NCI-H2081 treated with DMSO at 0.1 percent for 48 hours (cell line): ENCODE data around the gene SYT1.

ENCODE experiments used
- DNase-seq: peaks from one replicate; lab custom pipeline; 2025; lab: John Stamatoyannopoulos, UW

Gene SYT1

DNA sequence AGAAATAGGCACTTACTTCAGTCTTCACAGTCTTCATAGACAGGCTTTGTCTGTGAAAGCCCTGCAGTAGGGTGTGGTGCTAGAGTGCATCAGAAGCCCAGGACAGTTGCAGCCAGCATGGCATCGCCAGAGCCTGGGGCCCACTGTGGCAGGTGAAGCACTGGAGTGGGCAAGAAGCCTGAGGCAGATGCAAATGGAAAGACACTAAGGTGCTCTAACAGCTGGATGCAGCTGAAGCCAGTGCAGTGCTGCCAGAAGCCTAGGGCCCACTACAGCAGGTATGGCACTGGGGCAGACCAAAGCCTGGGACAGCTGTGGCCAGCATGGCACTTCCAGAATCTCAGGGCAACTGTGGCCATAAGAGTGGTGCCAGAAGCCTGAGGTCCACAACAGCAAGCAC lies 358.6 kb downstream of the SYT1 start:
- DNase-seq, result no peak

DNA sequence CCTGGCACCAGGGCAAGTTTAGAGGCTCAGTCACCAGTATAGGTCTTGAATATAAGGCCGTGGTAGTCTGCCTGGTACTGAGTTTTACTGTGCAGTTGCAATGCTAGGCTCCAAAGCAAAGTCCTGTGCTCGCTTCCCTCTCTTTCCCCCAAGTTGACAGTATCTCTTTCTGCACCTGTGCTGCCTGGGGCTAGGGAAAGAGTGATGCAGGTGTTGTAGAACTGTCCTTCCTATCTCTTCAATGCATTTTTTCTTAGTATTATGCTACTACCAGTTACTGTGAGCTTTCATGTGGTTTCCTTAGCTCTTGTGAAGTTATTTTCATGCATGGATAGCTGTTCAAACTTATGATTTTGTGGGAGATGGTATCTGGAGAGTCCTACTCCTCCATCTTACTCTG lies 359.2 kb downstream of the SYT1 start:
- DNase-seq, result no peak

DNA sequence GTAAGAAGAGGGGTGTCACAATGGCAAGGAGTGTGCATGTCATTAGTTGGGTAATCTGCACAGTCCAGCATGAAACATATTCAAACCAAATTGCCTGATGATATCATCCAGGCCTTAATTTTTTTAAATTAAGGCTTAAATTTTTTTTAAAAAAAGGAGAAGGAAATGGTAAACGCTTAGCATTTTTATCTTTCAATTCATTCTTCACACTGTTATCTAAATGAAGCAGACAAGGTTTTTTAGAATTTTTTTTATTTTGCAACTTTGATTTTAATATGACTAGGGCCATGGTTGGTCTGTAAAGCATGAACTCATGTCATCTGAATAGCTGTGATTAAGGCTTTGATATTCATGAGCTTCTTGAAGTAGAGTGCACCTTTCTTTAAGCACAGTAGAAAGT lies 362.5 kb downstream of the SYT1 start:
- DNase-seq, result no peak

DNA sequence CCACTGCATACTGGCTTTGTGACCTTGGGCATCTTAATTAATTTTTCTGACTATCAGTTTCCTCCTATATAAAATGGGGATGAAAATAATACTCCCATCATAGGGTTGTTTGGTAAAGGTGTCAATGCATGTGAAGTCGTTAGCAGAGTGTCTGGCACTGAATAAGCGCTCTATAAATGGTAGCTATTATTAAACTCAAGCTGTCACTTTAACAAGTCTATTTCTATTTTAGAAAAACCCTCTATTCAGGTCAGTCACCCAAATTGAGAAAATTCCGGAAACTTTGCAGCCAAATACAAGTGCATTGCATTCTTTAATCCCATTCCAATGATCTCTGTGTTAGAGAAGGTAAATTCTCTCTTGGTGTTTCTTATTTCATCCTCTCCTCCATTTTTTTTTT lies 363.1 kb downstream of the SYT1 start:
- DNase-seq, result no peak

DNA sequence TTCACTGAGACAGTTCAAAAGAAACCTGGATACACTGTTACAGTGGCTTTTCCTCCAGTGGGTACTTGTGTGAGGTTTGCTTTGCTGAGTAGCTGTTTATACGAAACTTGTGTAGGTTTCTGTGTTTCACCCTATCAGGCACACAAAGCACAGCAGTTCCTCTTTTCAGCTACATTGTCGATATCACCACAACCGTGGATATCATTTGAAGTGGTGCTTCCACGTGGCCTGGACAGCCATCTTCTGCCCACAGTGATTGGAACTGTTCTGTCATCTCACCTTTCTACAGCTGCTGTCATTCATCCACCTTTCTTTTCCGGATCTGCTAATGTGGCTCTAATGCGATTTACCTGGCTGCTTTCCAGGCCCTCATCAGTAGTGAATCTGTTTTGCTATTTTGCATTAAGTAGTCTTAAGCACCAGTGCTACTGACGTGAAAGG lies 368.8 kb downstream of the SYT1 start:
- peak; percentile 17 for DNase-seq

DNA sequence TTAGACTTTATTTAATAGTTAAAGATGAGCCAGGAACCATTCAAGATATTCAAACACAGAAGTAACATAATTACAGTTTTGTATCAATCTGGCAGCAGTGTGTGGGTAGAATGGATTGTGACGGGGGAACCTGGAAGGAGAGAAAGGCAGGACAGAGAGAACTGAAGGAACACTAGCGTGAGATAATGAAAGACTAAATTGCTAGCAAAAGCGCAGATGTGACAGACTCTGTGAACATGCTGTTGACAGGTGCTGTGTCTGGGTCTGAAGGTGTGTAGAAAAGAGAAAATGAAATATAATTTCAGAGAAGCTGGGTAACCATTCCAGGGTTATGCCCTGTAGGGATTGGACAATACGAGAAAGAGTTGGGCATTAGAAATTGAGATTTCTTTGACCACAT lies 372.3 kb downstream of the SYT1 start:
- DNase-seq, result no peak

DNA sequence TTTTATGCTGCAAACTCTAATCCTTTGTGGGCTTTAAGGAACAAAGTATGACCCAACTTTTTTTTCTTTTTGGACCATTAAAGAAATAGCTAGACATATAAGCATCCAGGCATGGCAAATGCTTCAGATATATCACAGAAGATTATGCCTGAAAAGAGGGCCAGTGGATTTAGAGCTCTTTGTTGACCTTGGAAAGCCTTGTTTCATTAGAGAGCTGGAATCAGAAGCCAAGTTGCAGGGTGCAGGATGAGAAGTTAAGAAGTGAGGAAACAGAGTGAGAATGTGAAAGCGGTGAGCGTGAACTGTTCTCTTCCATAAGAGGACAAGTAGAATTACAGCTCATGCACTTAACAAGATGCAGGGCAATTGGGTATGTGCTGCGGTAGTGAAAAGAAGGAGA lies 373.7 kb downstream of the SYT1 start:
- no peak for DNase-seq

DNA sequence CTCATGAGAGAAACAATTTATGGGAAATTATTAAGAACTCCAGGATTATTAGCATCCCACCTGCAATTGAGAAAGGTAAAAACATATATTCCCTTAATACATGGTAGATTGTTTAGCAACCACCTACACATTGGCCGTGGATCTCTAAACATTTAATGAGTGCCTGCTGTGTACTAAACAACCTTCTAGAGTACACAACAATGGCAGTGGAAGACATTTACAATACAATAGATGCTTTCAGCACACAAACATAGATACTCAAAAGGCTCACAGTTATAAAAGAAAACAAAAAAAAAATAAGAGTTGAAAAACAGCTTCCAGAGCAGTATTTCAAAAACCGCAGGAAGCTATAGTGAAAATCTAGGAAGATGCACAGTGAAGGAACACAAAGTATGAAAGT lies 382.9 kb downstream of the SYT1 start:
- DNase-seq, result no peak

DNA sequence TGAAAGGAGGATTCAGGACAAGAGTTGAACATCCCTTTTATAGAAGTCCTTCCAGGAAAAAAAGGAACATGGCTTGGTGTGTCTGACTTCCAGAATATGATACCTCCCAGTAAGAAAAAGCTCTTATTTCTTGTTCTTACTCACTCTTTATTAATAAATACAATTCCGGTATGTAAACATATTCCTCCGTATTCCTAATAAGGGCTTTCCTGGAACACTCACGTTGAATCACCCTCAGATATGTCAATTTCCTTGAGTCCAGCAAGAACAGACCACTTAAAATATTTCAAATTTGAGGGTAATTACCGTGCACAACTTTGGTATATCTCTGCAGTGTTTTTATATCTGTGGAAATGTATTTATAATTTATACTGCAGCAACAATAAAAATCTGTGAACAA lies 385.6 kb downstream of the SYT1 start:
- DNase-seq, result no peak

DNA sequence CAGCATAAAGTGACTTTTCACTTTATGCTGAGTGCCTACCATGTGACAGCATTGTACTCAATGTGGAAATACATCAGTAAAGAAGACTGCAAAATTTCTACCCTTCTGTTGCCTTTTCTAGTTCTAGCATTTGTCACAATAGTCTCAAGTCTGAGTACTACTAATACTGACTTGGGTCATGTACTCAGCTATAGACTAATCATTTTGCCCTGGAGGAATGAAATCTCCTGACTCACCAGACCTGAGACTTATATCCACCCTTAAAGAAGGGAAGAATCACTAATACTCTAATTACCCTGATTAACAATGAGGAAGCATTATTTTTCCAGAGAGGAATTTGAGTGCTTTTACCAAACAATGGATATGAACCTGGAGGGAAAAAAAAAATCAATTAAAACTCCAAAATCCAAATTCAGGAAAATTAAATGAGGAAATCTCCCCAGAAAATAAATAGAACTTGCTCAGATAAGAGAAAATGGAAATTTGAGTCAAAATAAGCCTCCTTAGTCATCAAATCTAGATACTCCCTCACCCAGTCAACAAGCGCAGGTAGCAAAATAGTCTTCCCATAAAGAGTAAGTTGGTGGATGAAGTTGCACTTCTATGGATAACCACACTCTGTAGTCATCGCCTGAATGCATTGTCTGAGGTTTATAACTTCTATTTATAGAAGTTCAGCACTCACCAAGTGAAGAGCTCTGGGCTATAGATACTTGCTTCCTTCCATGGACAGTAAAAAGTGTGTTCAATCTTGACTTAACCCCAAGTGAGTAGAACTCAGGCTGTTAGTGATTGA lies 386.6 kb downstream of the SYT1 start:
- DNase-seq, result no peak

DNA sequence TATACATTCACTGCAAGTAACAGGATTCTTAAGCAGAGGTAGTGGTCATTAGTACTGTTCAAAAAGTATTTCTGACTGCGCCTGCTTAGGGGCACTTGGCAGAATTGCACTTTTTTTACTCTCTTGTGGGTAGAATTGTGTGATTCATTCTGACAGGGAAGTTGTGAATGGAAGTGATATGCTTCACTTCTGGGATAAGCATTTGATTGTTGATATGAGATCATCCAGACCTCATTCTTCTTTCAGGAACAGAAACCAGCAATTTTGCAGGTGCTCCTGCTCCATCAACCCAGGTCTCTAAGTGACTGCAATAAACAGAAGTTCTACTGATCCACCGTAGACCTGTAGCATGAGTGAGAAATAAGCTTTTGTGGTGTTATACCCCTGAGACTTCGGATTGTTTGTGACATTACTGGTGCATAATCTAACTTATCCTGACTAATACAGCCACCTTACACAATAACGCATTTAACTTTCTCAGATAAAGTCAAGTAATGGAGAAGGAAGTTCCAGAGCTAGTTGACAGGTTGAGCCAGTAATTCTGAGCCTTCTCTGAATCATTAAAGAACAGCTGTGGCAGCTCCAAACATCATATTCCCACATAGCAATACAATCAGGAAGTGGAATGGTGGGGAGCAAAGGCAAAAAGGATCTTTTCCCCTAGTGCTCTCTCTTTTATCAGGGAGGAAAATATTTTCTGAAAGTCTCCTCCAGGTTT lies 387.9 kb downstream of the SYT1 start:
- no peak for DNase-seq

DNA sequence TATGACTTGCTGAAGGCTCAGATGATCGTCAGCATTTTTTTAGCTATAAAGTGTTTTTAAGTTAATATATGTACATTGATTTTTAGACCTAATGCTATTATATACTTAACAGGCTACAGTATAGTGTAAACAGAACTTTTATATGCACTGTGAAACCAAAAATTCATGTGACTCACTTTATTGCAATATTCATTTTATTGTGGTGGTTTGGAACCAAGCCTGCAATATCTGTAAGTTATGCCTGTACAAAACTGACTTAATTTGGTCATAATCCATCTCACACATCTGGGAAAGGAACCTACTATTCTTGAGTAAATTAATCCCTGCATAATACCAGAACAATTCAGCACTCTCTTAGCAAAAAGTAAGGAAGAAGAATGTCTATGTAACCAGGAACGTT lies 390.7 kb downstream of the SYT1 start:
- DNase-seq, result no peak

DNA sequence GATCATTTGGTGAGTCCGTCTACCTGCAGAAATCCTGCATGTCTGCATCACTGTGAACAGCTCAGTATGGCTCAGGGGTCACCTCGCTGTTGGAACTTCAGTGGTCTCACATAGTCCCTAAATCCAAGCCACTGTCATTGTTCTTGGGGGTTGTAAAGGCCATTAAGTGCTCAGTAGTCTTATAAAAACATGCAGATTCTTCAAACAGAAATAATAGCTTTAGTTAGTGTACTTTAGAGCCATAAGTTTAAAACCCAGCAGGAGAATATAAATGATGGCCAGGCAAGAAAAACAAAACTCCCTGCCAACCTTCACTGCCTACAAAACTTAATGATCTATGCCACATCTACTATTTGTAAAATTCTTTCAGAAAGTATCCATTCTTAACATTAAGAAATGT lies 396.3 kb downstream of the SYT1 start:
- DNase-seq, result no peak

DNA sequence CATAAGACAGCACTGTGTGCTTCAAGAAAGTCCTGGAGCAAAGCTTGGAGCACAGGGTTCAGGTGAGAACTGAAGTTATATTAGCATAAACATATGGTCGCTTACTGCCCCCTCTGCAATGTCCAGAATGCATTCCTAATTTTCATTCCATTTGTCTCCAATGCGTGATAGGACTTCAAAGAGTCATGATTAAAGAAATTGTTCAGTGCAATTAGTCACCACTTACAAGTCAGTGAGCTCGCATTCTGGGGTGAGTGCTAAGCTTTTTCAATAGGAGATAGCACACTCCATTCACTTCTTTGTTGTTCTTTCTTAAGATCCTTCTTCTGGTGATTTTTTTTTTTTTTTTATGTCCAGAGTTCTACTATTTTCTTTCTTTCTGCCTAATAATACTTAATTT lies 398.4 kb downstream of the SYT1 start:
- no peak for DNase-seq

DNA sequence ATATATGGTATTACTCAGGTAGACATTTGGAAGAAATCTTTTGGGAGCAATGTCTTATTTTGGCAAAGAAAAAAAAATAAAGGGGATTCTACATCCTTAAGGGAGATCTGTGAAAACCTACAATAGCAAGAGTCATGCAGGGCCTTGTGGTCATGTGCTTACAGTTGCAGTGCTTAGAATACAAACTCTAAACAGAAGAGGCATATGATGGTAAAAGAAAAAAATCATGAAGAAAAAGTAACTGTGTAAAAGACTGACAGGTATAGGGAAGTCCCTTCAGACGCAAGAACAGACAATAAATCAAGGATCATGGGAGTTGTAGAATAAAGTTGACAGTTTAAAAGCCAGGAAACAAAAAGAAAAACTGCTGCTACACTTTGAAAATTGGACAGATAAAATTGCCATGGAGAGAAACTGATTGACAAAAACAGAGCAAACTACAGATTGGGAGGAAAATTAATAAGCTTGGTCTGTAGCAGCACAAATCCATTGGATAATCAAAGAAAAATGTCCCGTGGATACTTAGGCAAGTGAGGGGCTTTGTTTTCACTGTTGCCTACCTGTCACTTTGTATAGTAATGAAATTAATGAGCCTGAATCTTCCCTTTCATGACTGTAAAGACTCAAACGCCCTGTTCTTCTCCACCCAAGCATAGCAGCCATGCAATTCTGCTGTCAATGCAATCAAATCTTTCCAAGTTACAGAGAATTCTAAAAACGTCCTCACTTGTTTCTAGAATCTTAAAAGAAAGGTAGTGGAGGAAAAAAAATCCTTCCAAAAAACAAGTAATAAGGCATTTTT lies 402.0 kb downstream of the SYT1 start:
- no peak for DNase-seq

DNA sequence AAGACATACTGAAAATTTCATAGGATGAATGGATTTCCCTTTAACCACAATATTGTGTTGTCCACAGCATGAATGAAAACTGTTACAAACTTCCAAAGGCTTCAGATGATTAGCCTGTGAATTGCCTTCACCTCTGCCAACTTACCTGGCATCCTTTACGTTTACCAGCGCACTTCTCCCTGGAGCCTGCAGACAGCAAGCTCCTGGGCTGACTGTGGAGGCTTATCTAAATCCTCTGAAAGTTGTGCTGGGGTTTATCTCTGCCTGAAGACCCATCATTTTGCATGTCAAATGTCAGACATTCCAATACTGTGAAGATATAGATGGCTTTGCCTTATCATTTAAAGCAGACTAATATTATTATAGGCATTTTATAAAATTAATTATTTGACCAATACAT lies 403.0 kb downstream of the SYT1 start:
- no peak for DNase-seq

DNA sequence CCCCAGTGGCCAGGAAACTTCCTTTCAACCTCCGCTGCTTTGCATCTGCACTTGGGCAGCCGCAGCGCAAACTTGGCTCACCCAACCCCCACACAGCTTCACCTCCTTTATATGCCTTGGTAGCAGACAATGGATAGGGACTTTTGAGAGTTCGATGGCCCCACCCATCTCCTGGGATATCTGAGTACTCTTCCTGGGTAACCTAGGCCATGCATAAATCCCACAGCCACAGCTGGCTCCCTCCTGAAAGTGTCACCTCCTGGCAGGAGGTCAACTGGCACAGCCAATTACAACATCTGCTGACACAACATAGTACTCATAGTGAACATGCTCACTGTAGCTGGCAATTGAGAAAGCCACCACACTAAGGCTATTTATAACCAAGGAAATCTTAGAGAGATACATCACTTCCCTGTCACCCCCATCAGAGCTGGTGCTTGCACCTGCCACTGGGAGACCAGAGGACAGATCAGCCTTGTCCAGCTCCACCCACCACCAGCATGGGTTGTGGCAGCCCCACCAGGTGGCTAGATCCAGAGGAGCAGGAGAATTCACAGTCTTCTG lies 410.0 kb downstream of the SYT1 start:
- DNase-seq, result no peak

DNA sequence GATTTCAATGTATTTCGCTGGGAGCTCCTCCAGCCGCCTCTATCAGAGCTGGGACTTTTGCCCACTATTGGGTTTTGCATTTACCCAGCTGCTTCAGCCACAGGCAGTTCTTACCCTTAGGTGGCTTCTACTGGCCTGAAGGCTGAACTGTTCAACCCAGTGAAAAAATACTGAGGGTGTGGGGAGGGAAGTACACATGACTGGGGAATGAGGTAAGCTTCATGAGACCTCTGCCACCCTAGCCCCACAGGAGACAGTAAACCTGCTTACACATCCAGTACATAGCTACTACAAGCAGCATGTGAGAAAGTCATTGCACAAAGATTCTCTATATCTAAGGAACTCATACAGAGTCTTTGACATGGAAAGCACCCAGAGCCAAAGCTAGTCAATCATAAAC lies 411.1 kb downstream of the SYT1 start:
- no peak for DNase-seq

DNA sequence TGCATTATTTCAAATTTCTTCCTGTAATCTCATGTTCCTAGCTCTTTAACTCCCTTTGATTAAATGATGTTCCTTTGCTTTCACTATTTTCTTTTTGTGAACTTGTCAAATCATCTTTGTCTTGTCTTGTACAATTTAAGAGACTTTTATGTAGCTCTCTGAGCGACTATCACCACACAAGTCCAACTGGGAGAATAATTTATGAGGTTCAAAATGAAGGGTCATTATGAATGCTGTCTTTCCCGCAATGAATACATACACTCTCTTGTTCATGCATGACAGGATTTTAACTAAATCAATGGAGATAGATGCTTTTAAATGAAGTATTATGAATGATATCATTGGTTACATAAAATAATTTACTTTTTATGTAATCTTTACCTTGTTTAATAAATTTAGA lies 418.8 kb downstream of the SYT1 start:
- DNase-seq, result no peak

DNA sequence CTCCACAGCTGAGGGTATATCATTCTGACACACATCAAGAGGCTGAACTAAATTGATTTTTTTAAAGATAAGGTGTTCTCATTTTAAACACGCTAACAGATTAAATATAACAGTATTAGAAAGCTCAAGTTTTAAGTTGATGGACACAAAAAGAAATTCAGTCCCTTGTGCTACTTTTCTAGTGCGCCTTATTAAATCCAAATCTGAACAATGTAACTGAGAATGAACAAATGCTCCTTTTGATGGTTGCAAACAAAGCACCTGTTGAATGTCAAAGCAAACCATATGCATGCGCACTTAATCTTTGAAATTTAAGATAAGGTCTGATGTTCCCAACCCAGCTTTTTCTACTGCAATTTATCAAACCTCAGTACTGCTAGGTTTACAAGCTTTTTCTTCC lies 424.3 kb downstream of the SYT1 start:
- no peak for DNase-seq

DNA sequence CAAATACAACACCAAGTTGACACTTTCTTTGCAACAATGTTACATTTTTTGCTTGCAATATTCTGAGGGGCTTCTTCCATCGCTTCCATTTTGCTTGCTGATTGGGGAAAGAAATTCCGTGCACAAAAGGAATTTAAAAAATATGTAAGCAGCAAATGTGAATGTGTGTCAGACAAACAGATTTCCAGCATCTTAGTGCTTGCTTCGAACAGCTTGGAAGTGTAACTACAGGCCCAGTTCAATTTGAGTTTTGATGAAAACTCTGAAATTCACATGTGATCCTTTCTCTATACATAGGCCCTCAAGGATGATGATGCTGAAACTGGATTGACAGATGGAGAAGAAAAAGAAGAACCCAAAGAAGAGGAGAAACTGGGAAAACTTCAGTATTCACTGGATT lies 427.1 kb downstream of the SYT1 start:
- no peak for DNase-seq

DNA sequence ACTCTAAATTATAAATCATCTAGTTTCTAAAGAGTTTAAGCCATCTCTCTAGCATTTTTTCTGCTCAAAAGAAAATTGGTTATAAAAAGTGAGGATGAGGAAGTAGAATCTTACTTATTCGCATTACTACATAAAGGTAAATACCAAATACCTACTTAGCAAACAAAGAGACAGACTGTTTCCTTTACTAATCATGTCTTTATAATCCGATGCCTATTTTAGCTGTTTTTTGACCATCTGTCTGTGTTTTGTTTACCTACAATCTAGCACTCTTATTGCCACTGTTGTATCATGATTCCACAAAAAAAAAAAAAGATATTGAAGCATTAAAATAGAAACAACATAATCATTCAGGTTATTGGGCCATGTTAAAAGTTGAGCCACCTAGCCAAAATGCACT lies 430.0 kb downstream of the SYT1 start:
- no peak for DNase-seq

DNA sequence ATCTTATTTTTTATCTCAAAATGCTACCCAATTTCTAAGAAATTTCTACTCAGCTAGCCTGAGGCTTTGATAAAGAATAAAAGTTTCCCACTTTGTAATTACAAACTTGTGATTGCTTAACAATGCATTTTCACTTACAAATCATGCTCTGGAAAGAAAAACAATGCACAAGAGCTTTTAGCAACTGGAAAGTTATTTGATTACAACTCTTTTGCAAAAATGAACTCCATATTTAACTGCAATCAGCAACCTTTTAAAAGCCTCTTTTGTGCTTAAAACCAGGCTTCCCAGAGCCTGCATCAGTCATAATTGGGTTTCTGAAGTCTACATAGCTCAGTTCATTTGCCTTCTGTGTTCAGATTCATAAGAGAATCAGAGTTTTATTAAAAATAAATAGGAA lies 431.0 kb downstream of the SYT1 start:
- no peak for DNase-seq
